GM19193 (cell line): ENCODE results near the gene CLTCL1.

ENCODE experiments used
- POLR2A ChIP-seq: IDR thresholded peaks from 4 replicates; pipeline ENCODE4 v1.6.1; 2011; ENCODE audit not compliant: insufficient read depth, insufficient read length; ENCODE audit errors: extremely low read depth

Gene CLTCL1

DNA sequence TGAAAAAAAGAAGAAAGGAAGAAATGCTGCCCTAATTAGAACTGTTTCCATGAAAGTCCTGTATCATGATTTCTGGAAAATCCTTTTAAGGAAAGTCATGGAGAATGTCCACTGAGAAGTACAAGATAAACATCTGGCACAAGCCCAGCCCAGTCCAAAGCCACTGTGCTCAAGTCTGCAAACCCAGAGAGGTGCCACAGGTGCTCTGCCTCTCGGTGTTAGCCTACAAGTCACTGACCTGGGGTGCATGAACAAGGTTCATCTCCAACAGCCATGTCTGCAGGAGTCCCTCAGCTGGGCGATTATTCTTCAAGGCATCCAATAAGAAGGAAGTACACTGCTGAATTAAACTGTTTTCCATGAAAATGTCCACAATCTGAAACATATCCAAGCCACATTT, 61.9 kb downstream of the CLTCL1 start:
- TF ChIP-seq POLR2A: no peak

- no peak for TF ChIP-seq POLR2A
These were observed 63.3 kb downstream of the CLTCL1 start for GRCh38 chr22:19228179-19228578.

GRCh38 chr22:19226428-19226827, 65.1 kb downstream of the CLTCL1 start:
- no peak for TF ChIP-seq POLR2A

DNA sequence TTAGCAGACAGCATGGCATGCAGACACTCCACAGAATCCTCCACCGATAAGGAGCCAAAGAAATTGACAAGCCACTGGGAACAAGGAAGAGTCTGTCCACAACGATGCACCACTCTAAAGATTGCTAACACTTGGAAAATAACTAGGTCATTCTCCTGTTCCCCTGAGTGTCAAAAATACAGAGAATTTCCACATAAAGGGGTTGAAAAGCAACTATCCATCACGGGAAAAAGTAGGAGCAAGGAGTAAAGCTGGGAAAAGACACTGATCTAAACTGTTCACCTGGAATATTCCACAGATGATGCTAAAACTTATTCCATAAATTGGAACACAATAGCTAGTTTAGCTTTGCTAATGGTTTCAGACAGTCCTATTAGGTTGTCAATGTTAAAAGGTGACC, 66.0 kb downstream of the CLTCL1 start:
- TF ChIP-seq POLR2A: no peak

GRCh38 chr22:19224985-19225384, 66.5 kb downstream of the CLTCL1 start:
- TF ChIP-seq POLR2A: no peak

DNA sequence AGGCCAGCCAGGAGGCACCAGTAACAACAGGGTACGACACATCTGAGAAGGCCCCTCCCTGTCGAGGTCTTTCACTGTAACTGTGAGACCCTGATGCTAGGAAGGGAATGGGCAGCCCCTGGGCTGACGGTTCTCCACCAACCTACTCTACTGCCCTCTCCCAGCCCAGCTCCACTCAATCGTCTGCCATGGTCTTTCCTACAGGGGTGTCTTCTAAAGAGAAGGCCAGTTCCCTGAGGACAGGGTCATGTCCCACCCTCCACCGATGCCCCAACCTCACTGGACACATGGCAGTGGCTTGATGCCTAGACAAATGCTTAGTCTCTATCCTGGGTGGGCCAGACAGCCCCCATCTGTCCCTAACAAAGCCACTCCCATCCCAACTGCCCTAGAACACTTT, 67.0 kb downstream of the CLTCL1 start:
- TF ChIP-seq POLR2A: no peak

DNA sequence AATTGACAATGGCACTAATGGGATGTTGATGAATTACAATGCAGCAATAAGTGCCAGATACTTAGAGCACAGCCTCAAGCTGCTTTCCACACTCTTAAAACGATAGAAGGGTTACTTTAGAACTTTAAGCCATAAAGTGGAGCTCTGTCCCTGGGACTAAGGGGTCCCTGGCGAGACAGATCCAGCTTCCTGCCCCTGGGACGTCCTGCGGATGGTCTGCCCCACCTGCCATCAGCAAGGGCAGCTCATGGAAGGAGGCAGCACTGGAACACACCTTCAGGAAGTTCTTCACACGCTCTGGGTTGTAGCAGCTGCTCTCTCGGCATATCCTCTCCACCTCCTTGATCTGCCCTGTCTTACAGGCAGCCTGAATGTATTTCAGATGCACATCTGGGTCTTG, 67.9 kb downstream of the CLTCL1 start:
- no peak for TF ChIP-seq POLR2A

DNA sequence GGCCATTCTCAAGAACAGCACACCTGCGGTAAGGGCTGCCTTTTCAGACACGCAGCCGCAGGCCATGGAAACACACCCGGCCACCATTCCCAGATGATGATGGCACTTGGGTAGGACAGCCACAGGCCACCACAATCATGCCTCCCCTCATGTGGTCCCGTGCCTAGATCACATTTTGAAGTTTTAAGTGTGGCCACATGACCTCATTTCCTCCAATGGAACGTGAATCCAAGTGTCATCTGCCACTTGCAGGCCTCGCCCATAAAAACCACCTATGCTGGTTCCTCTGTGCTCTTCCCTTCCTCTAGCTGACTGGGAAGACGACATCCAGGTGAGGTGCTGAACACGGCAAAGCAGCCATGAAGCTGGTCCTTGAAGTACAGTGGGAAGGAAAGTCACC, 68.4 kb downstream of the CLTCL1 start:
- TF ChIP-seq POLR2A: no peak

DNA sequence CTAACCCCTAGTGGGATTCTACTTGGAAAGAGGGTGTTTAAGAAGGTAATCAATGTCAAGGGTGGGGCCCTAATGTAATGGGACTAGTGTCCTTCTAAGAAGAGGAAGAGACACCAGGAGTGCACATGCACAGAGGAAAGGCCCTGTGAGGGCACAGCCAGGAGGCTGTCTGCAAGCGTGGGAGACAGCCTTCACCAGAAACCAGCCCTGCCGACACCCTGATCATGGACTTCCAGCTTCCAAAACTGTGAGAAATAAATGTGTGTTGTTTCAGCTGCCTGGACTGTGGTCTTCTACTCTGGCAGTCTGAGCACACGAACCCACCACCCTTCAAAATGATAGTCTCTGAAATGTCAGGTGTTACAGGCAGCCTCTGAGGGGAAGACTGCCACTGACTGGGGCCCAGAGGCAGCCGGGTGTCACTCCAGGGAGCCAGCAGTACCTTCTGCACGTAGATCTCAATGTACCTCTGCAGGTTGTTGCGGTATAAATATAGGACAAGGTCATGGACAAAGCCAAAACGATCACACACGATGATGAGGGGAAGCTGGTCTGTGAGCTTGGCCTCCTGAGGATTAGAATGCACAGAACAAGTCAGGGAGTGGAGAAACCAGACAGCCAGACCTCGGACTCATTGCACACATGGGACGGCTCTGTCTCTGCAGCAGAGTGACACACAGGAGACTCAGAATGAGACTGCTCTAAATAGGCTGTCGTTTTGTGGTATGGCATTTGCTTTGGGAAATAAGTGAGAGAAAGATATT, 69.1 kb downstream of the CLTCL1 start:
- no peak for TF ChIP-seq POLR2A

DNA sequence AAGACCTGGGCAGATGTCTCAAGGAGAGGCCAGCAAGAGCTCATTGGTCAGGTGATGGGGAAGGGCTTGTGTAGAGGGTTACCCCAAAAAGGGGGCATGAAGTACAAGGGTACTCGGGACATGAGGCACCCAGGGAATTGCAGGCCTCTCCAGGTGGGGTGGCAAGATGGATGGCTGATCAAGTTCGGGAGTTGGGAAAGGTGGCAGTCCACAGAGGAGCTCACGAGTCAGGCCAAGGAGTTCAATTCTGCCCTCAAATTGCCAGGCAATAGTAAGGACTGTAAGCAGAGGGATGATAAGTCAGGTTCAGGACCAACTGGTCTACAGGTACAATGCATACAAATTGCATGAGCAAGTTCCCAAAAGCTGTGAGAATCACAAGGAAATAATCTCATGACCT, 70.7 kb downstream of the CLTCL1 start:
- TF ChIP-seq POLR2A: no peak

DNA sequence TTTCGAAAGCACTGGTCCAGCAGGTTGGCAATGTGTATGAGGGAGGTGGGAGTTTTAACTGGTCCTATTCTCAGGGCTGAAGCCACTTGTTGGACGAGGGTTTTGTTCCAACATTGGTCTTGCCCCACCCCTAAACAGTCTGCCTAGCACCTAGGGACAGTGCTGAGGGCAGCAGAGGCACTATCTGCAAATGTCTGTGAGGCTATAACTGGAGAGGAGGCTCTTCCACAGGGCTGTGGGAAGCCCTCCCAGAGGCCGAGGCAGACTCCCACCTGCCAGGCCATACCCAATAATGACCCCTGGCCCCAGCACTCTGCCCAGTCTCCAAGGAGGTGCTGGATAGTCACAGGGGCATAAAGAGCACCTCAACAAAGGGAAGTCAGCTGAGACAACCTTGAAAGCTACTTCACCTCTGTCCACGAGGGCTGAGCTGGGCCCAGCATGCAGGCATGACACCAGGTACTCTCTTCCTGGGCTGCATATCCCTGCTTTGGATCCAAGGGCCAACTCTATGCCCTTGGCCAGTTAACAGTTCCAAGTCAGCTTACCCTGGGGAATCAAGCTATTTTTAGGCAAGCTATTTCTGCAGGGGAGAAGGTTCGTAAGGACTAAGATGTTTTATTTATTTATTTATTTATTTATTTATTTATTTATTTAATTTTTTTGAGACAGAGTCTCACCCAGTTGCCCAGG, 72.8 kb downstream of the CLTCL1 start:
- TF ChIP-seq POLR2A: no peak

GRCh38 chr22:19216579-19216978, 74.9 kb downstream of the CLTCL1 start:
- TF ChIP-seq POLR2A: no peak

DNA sequence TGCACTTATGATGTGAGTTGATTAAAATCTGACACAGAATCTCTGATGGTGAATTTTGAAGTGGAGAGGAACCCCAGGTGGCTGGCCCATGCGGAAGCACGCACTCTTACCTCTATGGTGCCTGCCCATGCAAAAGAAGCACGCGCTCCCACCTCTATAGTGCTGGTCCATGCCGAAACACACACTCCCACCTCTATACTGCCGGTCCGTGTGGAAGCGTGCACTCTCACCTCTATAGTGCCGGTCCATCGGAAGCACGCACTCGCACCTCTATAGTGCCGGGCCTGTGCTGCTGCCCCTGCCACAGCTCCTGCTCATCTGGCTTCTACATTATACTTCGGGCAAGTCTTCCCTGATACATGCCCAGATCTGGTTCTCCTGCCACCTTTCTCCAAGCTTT, 76.2 kb downstream of the CLTCL1 start:
- TF ChIP-seq POLR2A: no peak

DNA sequence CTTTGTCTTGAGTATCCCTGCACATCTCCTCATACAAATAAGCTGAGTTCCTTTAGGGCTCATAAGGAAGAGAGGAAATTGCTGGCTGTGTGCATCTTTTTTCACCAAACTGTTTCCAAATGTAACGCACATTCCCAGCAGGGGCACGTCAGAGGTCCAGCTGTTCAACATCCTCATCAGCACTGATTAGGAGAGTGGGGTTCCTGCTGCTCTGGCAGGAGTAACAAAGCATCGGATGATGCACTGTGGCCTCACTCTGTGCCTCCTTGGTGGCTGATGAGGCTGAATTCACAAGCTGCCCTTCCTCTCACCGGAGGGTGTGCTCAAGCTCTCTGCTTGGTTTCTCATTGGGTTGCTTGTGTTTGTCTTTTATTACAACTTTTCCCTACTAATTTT, 77.4 kb downstream of the CLTCL1 start:
- TF ChIP-seq POLR2A: no peak

DNA sequence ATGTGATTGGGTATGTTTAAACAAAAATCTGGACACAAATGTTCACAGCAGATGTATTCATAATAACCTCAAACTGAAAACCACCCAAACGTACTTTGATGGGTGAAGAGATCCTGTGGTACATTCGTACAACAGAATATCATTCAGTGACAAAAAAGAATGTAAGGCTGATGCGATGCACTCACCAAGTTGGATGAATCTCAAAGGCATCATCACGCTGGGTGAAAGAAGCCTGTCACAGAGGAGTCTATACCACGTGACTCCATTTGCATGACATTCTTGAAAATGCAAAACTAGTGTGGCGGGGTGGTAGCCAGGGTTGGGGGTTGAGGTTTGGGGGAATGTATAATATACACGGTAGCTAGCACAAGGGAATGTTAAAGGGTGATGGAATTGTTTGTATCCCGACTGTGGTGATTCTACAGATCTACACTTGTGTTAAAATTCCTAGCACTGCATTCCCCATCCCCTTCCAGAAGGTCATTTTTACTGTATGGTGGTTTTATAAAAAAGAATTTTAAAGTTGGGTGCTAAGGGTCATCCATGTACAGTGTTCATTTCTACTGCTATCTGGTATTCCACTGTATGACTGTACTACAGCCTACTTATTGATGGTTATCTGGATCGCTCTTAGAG, 78.0 kb downstream of the CLTCL1 start:
- TF ChIP-seq POLR2A: no peak

- TF ChIP-seq POLR2A: no peak
These were observed 78.5 kb downstream of the CLTCL1 start for GRCh38 chr22:19213001-19213400.
